Measurements from ENCODE around the gene ACTN1. TPM values are rescaled to one million over a fixed set of nuclear protein-coding genes. Genes with fewer than 3 reads are reported as not detected.

The ACTN1 gene
- total and polyA plus RNA-seq, 2 experiments from 2014 or later: 88.0 to 163 TPM

DNA sequence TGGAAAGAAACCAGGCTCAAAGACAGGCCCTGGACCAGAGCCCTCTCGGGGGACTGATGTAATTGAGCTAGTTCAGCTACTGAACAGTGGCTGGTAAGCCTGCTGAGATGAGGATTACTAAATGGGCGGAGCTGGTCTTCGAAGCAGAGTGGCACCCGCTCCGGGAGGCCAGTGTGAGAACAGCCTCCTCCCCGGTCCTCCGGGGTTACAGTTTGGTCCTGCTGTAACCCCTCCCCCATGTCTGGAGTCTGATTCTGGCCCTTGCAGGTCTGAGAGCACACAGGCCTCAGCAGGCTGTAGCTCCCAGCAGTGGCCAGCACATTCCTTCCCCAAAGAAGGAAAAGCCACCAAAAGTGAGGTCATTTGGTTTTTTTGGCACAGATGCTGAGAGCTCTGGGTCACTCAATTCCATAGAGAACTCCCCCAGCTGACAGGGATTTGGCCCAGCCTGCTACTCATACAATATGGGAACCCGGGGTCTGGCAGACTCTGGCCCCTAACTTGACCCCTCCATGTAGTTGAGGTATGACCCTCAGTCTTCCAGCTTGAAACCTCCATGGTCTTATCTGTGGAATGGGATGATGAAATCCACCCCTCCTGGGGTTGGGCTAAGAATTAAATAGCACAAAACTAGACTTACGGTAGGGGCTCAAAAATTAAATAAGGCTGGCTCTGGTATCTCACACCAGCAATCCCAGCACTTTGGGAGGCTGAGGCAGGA lies 39.0 kb downstream of the ACTN1 start:
- no peaks in the 10 kb centered on the region for H3K36me3 ChIP-seq (replicated peaks; ENCODE audit: insufficient read depth, low read depth)
- no peaks in the 10 kb centered on the region for H3K9me2 ChIP-seq (replicated peaks; ENCODE audit: insufficient read depth)
- H3K4me1 ChIP-seq (ENCODE audit: insufficient read depth): peaks cover 61% of the 10 kb centered on the region
- H3K79me2 ChIP-seq: peaks cover 81% of the 10 kb centered on the region
- H3K27ac ChIP-seq: peak overlapping the region; percentile 89
- H3K4me3 ChIP-seq: no peak overlapping the region
- H2AFZ ChIP-seq: no peak overlapping the region
- WGBS (ENCODE audit: low lambda C conversion rate, missing lambda C conversion rate): 34% methylated on average over 7 of the region's 9 CpGs
- TF ChIP-seq EZH2 (IDR thresholded peaks at IDR 0.05; ENCODE audit: borderline replicate concordance): no peak
- TF ChIP-seq CTCF (IDR thresholded peaks at IDR 0.05; ENCODE audit: poor library complexity): no peak
- TF ChIP-seq EZH2phosphoT487 (IDR thresholded peaks at IDR 0.05; ENCODE audit: low read depth, severe bottlenecking, unreplicated experiment): no peak
- peak overlapping the region; percentile 48 for H3K4me2 ChIP-seq
- peaks cover 3% of the 10 kb centered on the region for H4K20me1 ChIP-seq (ENCODE audit: insufficient read depth, poor library complexity, severe bottlenecking)
- DNase-seq (ENCODE audit: low spot score): peak; percentile 80
- H3K27me3 ChIP-seq: no peaks in the 10 kb centered on the region
- H3K9me3 ChIP-seq (ENCODE audit: low read depth): no peaks in the 10 kb centered on the region

- H3K9me3 ChIP-seq (ENCODE audit: low read depth): no peaks in the 10 kb centered on the region
- H3K4me3 ChIP-seq: no peak overlapping the region
- TF ChIP-seq EZH2phosphoT487 (IDR thresholded peaks at IDR 0.05; ENCODE audit: low read depth, severe bottlenecking, unreplicated experiment) (no peak), EZH2 (IDR thresholded peaks at IDR 0.05; ENCODE audit: borderline replicate concordance) (no peak), CTCF (IDR thresholded peaks at IDR 0.05; ENCODE audit: poor library complexity) (no peak)
- 56% methylated on average over 11 of the region's 11 CpGs for whole genome bisulfite sequencing (ENCODE audit: low lambda C conversion rate, missing lambda C conversion rate)
- H3K79me2 ChIP-seq: peaks cover 81% of the 10 kb centered on the region
- peaks cover 5% of the 10 kb centered on the region for H4K20me1 ChIP-seq (ENCODE audit: insufficient read depth, poor library complexity, severe bottlenecking)
- no peaks in the 10 kb centered on the region for H3K27me3 ChIP-seq
- peaks cover 57% of the 10 kb centered on the region for H3K4me1 ChIP-seq (ENCODE audit: insufficient read depth)
- H2AFZ ChIP-seq: no peak overlapping the region
- no peak for DNase-seq (ENCODE audit: low spot score)
- H3K4me2 ChIP-seq: peak overlapping the region; percentile 48
- no peaks in the 10 kb centered on the region for H3K36me3 ChIP-seq (replicated peaks; ENCODE audit: insufficient read depth, low read depth)
- H3K9me2 ChIP-seq (replicated peaks; ENCODE audit: insufficient read depth): no peaks in the 10 kb centered on the region
- peak overlapping the region; percentile 89 for H3K27ac ChIP-seq
These were observed 39.8 kb downstream of the ACTN1 start for GRCh38 chr14:68939181-68939892.

- Histone ChIP-seq H3K27ac (peak overlapping the region; percentile 89), H4K20me1 (ENCODE audit: insufficient read depth, poor library complexity, severe bottlenecking) (peaks cover 9% of the 10 kb centered on the region), H2AFZ (no peak overlapping the region), H3K4me2 (peak overlapping the region; percentile 48), H3K27me3 (no peaks in the 10 kb centered on the region), H3K4me1 (ENCODE audit: insufficient read depth) (peaks cover 57% of the 10 kb centered on the region), H3K36me3 (replicated peaks; ENCODE audit: insufficient read depth, low read depth) (no peaks in the 10 kb centered on the region), H3K4me3 (no peak overlapping the region), H3K9me3 (ENCODE audit: low read depth) (no peaks in the 10 kb centered on the region), H3K9me2 (replicated peaks; ENCODE audit: insufficient read depth) (no peaks in the 10 kb centered on the region), H3K79me2 (peaks cover 81% of the 10 kb centered on the region)
- 25% methylated on average over 4 of the region's 4 CpGs for WGBS (ENCODE audit: low lambda C conversion rate, missing lambda C conversion rate)
- TF ChIP-seq EZH2 (IDR thresholded peaks at IDR 0.05; ENCODE audit: borderline replicate concordance): no peak
- TF ChIP-seq CTCF (IDR thresholded peaks at IDR 0.05; ENCODE audit: poor library complexity): no peak
- no peak for TF ChIP-seq EZH2phosphoT487 (IDR thresholded peaks at IDR 0.05; ENCODE audit: low read depth, severe bottlenecking, unreplicated experiment)
- peak; percentile 63 for DNase-seq (ENCODE audit: low spot score)
These were observed 40.6 kb downstream of the ACTN1 start for GRCh38 chr14:68938271-68939150.

Data from hepatocyte (in vitro differentiated cells).